ENCODE measurements around the gene TADA3. TPM values are rescaled to one million over a fixed set of nuclear protein-coding genes. Genes with fewer than 3 reads are reported as not detected.

The TADA3 gene
- total and polyA plus RNA-seq, 9 of the 15 experiments (the other 6 are each of a cell fraction or from before 2014, with no cell fraction given): 4.1 to 110 (median 74.8) TPM

GRCh38 chr3:9731206-9732079 lies 60.8 kb downstream of the TADA3 start, which contains the start of gene BRPF1 (continued):
- TF ChIP-seq CHD4 (IDR thresholded peaks at IDR 0.05; ENCODE audit: insufficient read depth, insufficient replicate concordance, low read depth, low read length, poor library complexity, severe bottlenecking): no peak
- no peak for TF ChIP-seq ZNF124 (CRISPR knock-in tag; IDR thresholded peaks at IDR 0.05)
- no peak for TF ChIP-seq STAT5B (CRISPR knock-in tag; IDR thresholded peaks at IDR 0.05)
- no peak for TF ChIP-seq HEY1 (CRISPR knock-in tag; IDR thresholded peaks at IDR 0.05; ENCODE audit: borderline replicate concordance)
- no peak for TF ChIP-seq RHOXF2B (CRISPR knock-in tag; conservative IDR thresholded peaks at IDR 0.05)
- TF ChIP-seq E2F4 (CRISPR knock-in tag; IDR thresholded peaks at IDR 0.05; ENCODE audit: low read depth): peak; percentile 50; the same call in 1 of the 2 replicates
- no peak for TF ChIP-seq HOXB6 (CRISPR knock-in tag; IDR thresholded peaks at IDR 0.05; ENCODE audit: borderline replicate concordance)
- no peak for TF ChIP-seq TFE3 (CRISPR knock-in tag; IDR thresholded peaks at IDR 0.05)
- TF ChIP-seq DEAF1 (CRISPR knock-in tag; IDR thresholded peaks at IDR 0.05): no peak
- TF ChIP-seq RFX5 (IDR thresholded peaks at IDR 0.05; ENCODE audit: low read depth, low read length): no peak
- no peak for TF ChIP-seq RFX7 (CRISPR knock-in tag; IDR thresholded peaks at IDR 0.05)
- no peak for TF ChIP-seq BCL6 (CRISPR knock-in tag; IDR thresholded peaks at IDR 0.05)
- TF ChIP-seq SMAD4 (CRISPR knock-in tag; conservative IDR thresholded peaks at IDR 0.05): peak; percentile 99
- no peak for TF ChIP-seq CLOCK (CRISPR knock-in tag; IDR thresholded peaks at IDR 0.05; ENCODE audit: borderline replicate concordance)
- TF ChIP-seq ZNF518B (CRISPR knock-in tag; IDR thresholded peaks at IDR 0.05): no peak
- TF ChIP-seq CC2D1A (IDR thresholded peaks at IDR 0.05): no peak
- peak; percentile 85 for TF ChIP-seq RNF2 (IDR thresholded peaks at IDR 0.05)

Measured in K562 (cell line).